IMR-90 (cell line): ENCODE measurements around the gene STK32A. TPM values are rescaled to one million over a fixed set of nuclear protein-coding genes. Genes with fewer than 3 reads are reported as not detected.
A peak's percentile ranks its signal among the peaks of the same experiment; 100 is the strongest.

ENCODE experiments used
- ATAC-seq: fragments of 200-7000 bp; cut with Tn5 transposase; 2 replicates; pipeline ENCODE4 v1.9.1; 2020; ENCODE audit warnings: low read depth, mild to moderate bottlenecking, moderate library complexity
- BruUV-seq: library from RNA; stranded (reverse); fragments of 400-500 nt; replicated peaks from 2 replicates; lab custom pipeline; 2021; lab: Mats Ljungman, UMichigan
- CTCF ChIA-PET: fragments of 300-600 bp; formaldehyde crosslinking; extraction: SDS; loops from one replicate; lab custom pipeline; 2021; ENCODE audit warnings: antibody characterized with exemption; lab: Yijun Ruan, JAX
- POLR2A ChIA-PET: fragments of 300-600 bp; sonication (Branson Sonifier 250); formaldehyde crosslinking; loops from one replicate; lab custom pipeline; 2022; ENCODE audit warnings: antibody characterized with exemption; ENCODE audit not compliant: unreplicated experiment; lab: Charles Lee
- DNase-seq: peaks from one replicate; pipeline ENCODE4 v3.0.0; 2013
- H2AFZ ChIP-seq: replicated peaks from 2 replicates; pipeline ENCODE3; 2013; ENCODE audit warnings: low read length, mild to moderate bottlenecking; ENCODE audit not compliant: poor library complexity
- H2AK5ac ChIP-seq: 2 replicates; pipeline ENCODE4 v1.6.1; 2013; ENCODE audit warnings: low read depth, low read length, inconsistent platforms
- H2AK9ac ChIP-seq: replicated peaks from 2 replicates; pipeline ENCODE3; 2013; ENCODE audit warnings: mild to moderate bottlenecking, low read depth, low read length, moderate library complexity; ENCODE audit not compliant: poor library complexity
- H2BK120ac ChIP-seq: 2 replicates; pipeline ENCODE4 v1.6.1; 2013; ENCODE audit warnings: low read depth, low read length, inconsistent platforms
- H2BK15ac ChIP-seq: 3 replicates; pipeline ENCODE4 v1.6.1; 2013; ENCODE audit warnings: low read depth, low read length, inconsistent platforms
- H2BK20ac ChIP-seq: 2 replicates; pipeline ENCODE4 v1.6.1; 2013; ENCODE audit warnings: low read depth, mild to moderate bottlenecking, inconsistent platforms, low read length, moderate library complexity
- H2BK5ac ChIP-seq: 2 replicates; pipeline ENCODE4 v1.6.1; 2013; ENCODE audit warnings: mild to moderate bottlenecking, low read depth, low read length, inconsistent platforms; ENCODE audit not compliant: poor library complexity, severe bottlenecking
- H3K14ac ChIP-seq: replicated peaks from 2 replicates; pipeline ENCODE4 v1.6.1; 2013; ENCODE audit warnings: low read depth, low read length, inconsistent platforms
- H3K18ac ChIP-seq: 2 replicates; pipeline ENCODE4 v1.6.1; 2013; ENCODE audit warnings: low read depth, low read length, control low read depth
- H3K23ac ChIP-seq: 2 replicates; pipeline ENCODE4 v1.6.1; 2013; ENCODE audit warnings: low read depth, low read length, inconsistent platforms
- H3K27ac ChIP-seq: 2 replicates; pipeline ENCODE4 v1.5.1; 2013; ENCODE audit warnings: mild to moderate bottlenecking, control low read depth, low read length; ENCODE audit not compliant: insufficient read depth
- H3K27me3 ChIP-seq: 2 replicates; pipeline ENCODE4 v1.6.1; 2013; ENCODE audit warnings: low read length; ENCODE audit not compliant: control insufficient read depth, insufficient read depth
- H3K36me3 ChIP-seq: 2 replicates; pipeline ENCODE4 v1.6.1; 2013; ENCODE audit warnings: low read length, mixed read lengths; ENCODE audit not compliant: control insufficient read depth, insufficient read depth
- H3K4ac ChIP-seq: 2 replicates; pipeline ENCODE4 v1.6.1; 2013; ENCODE audit warnings: low read depth, low read length, inconsistent platforms
- H3K4me1 ChIP-seq: 2 replicates; pipeline ENCODE4 v1.6.1; 2013; ENCODE audit warnings: low read length, mixed read lengths; ENCODE audit not compliant: control insufficient read depth, insufficient read depth
- H3K4me2 ChIP-seq: 2 replicates; pipeline ENCODE4 v1.6.1; 2013; ENCODE audit warnings: low read depth, mild to moderate bottlenecking, control low read depth, low read length, moderate library complexity
- H3K4me3 ChIP-seq: 2 replicates; pipeline ENCODE4 v1.5.1; 2013; ENCODE audit warnings: low read depth, mild to moderate bottlenecking, control low read depth, low read length, moderate library complexity; ENCODE audit not compliant: insufficient read depth
- H3K56ac ChIP-seq: 2 replicates; pipeline ENCODE4 v1.6.1; 2013; ENCODE audit warnings: low read length, inconsistent platforms; ENCODE audit not compliant: insufficient read depth; ENCODE audit errors: extremely low read depth
- H3K79me1 ChIP-seq, 2 experiments: 2 replicates each; pipeline ENCODE4 v1.6.1; 2013; ENCODE audit warnings: low read length in 2 of 2, inconsistent platforms in 1 of 2, low read depth in 1 of 2
- H3K9ac ChIP-seq: 2 replicates; pipeline ENCODE4 v1.6.1; 2013; ENCODE audit warnings: low read depth, low read length, control low read depth
- H3K9me1 ChIP-seq: 2 replicates; pipeline ENCODE4 v1.6.1; 2013; ENCODE audit warnings: low read length, inconsistent platforms; ENCODE audit not compliant: insufficient read depth
- H3K9me3 ChIP-seq: 2 replicates; pipeline ENCODE4 v1.6.1; 2013; ENCODE audit warnings: low read length; ENCODE audit not compliant: control insufficient read depth, insufficient read depth
- H4K20me1 ChIP-seq: 2 replicates; pipeline ENCODE4 v1.6.1; 2013; ENCODE audit warnings: low read length, inconsistent platforms; ENCODE audit not compliant: insufficient read depth
- H4K5ac ChIP-seq: 2 replicates; pipeline ENCODE4 v1.6.1; 2013; ENCODE audit warnings: mild to moderate bottlenecking, low read depth, low read length, control low read depth
- H4K8ac ChIP-seq, 2 experiments: 2 replicates each; pipeline ENCODE4 v1.6.1; 2013; ENCODE audit warnings: low read depth in 2 of 2, low read length in 2 of 2, control low read depth in 1 of 2, inconsistent platforms in 1 of 2
- H4K91ac ChIP-seq: 2 replicates; pipeline ENCODE4 v1.6.1; 2013; ENCODE audit warnings: low read depth, low read length, inconsistent platforms; ENCODE audit not compliant: insufficient read depth
- CEBPB ChIP-seq: IDR thresholded peaks from 2 replicates; pipeline ENCODE4 v1.6.1; 2012; ENCODE audit warnings: low read depth, low read length, improper control_type of control experiment
- MAZ ChIP-seq: IDR thresholded peaks from 2 replicates; pipeline ENCODE4 v1.6.1; 2012; ENCODE audit warnings: low read depth, mild to moderate bottlenecking, low read length, improper control_type of control experiment, moderate library complexity, borderline replicate concordance
- NFE2L2 ChIP-seq: fragments of 150-350 bp; IDR thresholded peaks from 2 replicates; pipeline ENCODE4 v1.6.1; 2016; ENCODE audit warnings: low read depth, mild to moderate bottlenecking, low read length
- RFX5 ChIP-seq: IDR thresholded peaks from 2 replicates; pipeline ENCODE4 v1.8.0; 2012; ENCODE audit warnings: low read depth, mild to moderate bottlenecking, low read length, moderate library complexity
- WGBS, 2 experiments: methylation state at CpG; one replicate each; pipeline versions ENCODE4 v1.1.5 to v1.1.7; 2013; ENCODE audit warnings: missing lambda C conversion rate in 2 of 2; ENCODE audit not compliant: insufficient read length in 1 of 2; ENCODE audit errors: extremely low coverage in 2 of 2; 5-methylcytosine and 5-hydroxymethylcytosine counted together
- dilution Hi-C: fragments of 300-500 bp; cut with HindIII; formaldehyde crosslinking; loops from one replicate; pipeline ENCODE4 v1.14.3; 2018; ENCODE audit warnings: low sequenced_read_pairs; ENCODE audit not compliant: unreplicated experiment
- in situ Hi-C: fragments of 300-500 bp; cut with MboI; formaldehyde crosslinking; loops from 3 replicates; pipeline ENCODE4 v1.14.3; 2019; ENCODE audit warnings: low sequenced_read_pairs, inconsistent platforms, mixed read lengths
- intact Hi-C: fragments of 100-400 bp; cut with micrococcal nuclease; formaldehyde crosslinking; loops from 2 replicates; pipeline ENCODE4 v1.10.0; 2022
- polyA plus RNA-seq, 3 experiments: library from polyadenylated mRNA; depleted of rRNA; stranded (reverse); fragments of >200 nt; gene quantifications; 2 replicates each; pipeline ENCODE4 v1.2.3, GENCODE V29; 2012; ENCODE audit warnings: low replicate concordance in 1 of 3
- total RNA-seq: library from RNA; depleted of rRNA; stranded (reverse); fragments of >200 nt; gene quantifications from 2 replicates; pipeline ENCODE4 v1.2.3, GENCODE V29; 2012

The STK32A gene
- total and polyA plus RNA-seq, 2 of the 4 experiments (the other 2 are of a cell fraction), result 0.12 to 0.18 TPM

DNA sequence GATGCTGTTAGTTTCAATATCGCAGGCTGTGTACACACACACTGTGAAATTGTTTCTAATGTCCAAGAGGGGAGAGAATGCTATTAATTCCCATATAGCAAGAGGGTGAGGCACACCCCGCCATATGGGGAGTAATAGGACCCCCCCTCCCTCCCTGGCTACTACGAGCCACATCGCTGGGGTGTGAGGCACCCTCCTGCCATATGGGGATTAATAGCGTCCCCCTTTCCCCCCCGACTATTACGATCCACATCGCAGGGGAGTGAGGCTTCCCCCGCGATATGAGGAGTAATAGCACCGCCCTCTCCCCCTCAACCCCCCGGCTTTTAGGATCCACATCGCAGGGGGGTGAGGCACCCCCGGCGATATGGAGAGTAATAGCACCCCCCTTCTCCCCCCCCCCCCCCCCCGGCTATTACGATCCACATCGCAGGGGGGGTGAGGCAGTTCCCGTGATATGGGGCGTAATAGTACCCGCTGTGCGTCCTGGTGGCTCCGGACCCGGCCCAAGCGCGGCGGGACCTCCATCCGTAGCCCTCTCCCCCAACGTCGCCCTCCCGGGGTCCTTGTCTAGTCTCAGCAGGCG, 494 bp upstream of the STK32A start:
- no peaks in the 10 kb centered on the region for H3K36me3 ChIP-seq
- H2BK15ac ChIP-seq, result no peak overlapping the region
- H3K27me3 ChIP-seq, result peaks cover 17% of the 10 kb centered on the region
- no peaks in the 10 kb centered on the region for H3K4me1 ChIP-seq
- dilution Hi-C loops (no loop called here), intact Hi-C loops (no loop called here), in situ Hi-C loops (no loop called here)
- no peak overlapping the region for H2BK120ac ChIP-seq
- TF ChIP-seq MAZ (no peak), RFX5 (no peak), CEBPB (no peak), NFE2L2 (no peak)
- no peak overlapping the region for H2BK5ac ChIP-seq
- no peaks in the 10 kb centered on the region for H4K20me1 ChIP-seq
- H3K23ac ChIP-seq, result no peak overlapping the region
- no TSS peak for BruUV-seq
- WGBS, 2 experiments, result no CpG with 5 or more reads among the region's 32 CpGs
- H3K9ac ChIP-seq, result no peak overlapping the region
- no peak overlapping the region for H3K18ac ChIP-seq
- no peak overlapping the region for H2AK5ac ChIP-seq
- H4K8ac ChIP-seq, result no peak overlapping the region
- H4K91ac ChIP-seq, result no peak overlapping the region
- DNase-seq (no peak), ATAC-seq (peak; percentile 42)
- ChIA-PET POLR2A (no interaction called here), CTCF (no interaction called here)
- H2BK20ac ChIP-seq, result no peak overlapping the region
- no peaks in the 10 kb centered on the region for H3K9me3 ChIP-seq
- H3K56ac ChIP-seq, result no peak overlapping the region
- H3K79me1 ChIP-seq, result no peaks in the 10 kb centered on the region
- no peaks in the 10 kb centered on the region for H3K9me1 ChIP-seq
- H3K4me2 ChIP-seq, result peak overlapping the region; percentile 93
- no peak overlapping the region for H3K4ac ChIP-seq
- no peak overlapping the region for H3K14ac ChIP-seq
- peak overlapping the region; percentile 33; the same call in 1 of the 2 replicates for H3K4me3 ChIP-seq
- no peak overlapping the region for H3K27ac ChIP-seq
- H2AFZ ChIP-seq, result peak overlapping the region; percentile 88
- H4K5ac ChIP-seq, result no peak overlapping the region
- no peak overlapping the region for H2AK9ac ChIP-seq
